HG03432 (cell line): ENCODE data around the gene TMPRSS7.

Experiments
- ATAC-seq: cut with Tn5 transposase; IDR thresholded peaks from one replicate; pipeline ENCODE4 v1.9.1; 2021; ENCODE audit warnings: mild to moderate bottlenecking, moderate library complexity; ENCODE audit not compliant: unreplicated experiment

TMPRSS7 gene, protein sequence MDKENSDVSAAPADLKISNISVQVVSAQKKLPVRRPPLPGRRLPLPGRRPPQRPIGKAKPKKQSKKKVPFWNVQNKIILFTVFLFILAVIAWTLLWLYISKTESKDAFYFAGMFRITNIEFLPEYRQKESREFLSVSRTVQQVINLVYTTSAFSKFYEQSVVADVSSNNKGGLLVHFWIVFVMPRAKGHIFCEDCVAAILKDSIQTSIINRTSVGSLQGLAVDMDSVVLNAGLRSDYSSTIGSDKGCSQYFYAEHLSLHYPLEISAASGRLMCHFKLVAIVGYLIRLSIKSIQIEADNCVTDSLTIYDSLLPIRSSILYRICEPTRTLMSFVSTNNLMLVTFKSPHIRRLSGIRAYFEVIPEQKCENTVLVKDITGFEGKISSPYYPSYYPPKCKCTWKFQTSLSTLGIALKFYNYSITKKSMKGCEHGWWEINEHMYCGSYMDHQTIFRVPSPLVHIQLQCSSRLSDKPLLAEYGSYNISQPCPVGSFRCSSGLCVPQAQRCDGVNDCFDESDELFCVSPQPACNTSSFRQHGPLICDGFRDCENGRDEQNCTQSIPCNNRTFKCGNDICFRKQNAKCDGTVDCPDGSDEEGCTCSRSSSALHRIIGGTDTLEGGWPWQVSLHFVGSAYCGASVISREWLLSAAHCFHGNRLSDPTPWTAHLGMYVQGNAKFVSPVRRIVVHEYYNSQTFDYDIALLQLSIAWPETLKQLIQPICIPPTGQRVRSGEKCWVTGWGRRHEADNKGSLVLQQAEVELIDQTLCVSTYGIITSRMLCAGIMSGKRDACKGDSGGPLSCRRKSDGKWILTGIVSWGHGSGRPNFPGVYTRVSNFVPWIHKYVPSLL

DNA sequence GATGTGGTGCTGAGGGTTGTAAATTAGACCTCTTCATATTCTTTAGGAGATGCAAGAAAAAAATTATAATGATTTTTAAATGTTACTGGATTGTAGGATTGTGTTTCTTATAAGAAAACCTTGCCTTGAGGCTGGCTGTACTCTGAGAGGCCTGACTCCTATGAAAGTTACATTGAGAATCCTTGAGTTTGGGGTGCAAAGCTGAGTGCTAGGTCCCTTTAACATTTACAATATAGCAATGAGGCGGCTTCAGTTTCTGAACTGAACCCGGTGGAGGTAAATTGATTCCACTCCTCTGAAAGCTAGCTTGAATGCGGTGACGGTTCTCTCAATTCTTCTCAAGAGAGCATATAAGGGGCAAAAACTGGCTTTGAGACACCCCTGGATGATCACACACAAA lies at the start of gene TMPRSS7:
TSS of gene TMPRSS7 (plus strand) at position 301 of the 400 bp plus-strand sequence. CDS start 110 bp downstream, outside the sequence.
- no peak for ATAC-seq

DNA sequence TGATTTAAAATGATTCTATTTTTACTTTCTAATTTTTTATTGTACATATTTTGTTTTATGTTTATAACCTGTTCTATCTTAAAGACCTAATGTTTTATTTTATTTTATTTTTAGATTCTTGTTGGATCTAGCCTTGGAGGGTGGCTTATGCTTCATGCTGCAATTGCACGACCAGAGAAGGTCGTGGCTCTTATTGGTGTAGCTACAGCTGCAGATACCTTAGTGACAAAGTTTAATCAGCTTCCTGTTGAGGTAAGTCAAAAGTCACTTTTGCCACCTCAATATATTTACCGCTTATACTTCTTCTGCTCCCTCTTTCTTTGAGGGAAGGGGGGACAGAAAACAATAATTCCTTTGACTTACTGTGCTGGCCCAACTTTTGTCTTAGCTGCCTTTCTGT lies 47.7 kb upstream of the TMPRSS7 start:
- ATAC-seq = no peak

DNA sequence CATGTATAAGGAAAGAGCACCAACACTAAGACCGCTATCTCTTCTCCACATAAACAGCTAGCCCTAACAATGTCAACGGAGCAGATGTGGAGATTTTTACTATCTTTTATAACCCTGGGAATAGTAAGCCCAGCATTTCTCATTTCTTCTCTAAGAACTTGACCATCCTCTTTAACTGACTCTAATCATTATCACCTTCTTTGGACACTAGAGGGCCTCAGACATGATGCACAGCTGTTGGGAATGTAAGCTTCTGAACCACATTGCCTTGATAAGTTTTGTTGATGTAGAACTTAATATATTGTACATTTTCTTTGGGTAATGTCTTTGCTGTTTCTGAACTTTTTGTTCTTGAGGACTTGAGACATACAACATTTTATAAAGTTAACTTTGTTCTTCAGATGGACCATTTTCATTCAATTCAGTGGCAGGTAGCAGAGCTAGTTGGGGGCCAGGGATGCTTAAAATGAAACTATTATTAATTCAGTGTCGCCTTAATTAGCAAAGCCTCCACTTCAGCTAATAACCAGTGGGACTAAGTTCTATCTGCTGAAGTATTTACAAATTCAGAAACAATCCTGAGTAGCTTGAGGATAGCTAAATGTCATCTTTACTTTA lies 45.4 kb upstream of the TMPRSS7 start:
- peak; percentile 92 for ATAC-seq

DNA sequence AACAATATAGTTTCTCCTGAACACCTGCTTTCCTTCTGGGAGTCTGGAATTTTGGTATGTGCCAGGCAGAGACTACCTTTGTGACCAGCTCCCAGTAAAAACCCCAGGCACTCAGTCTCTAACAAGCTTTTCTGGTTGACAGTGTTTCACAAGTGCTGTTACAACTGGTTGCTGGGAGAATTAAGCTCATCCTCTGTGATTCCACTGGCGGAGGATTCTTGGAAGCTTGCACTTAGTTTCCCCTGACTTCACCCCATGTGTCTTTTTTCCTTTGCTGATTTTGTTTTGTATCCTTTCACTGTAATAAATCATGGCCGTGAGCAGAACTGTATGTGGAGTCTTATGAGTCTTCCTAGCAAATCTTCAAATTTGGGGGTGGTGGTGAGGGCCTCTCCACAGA lies 41.5 kb upstream of the TMPRSS7 start:
- no peak for ATAC-seq

DNA sequence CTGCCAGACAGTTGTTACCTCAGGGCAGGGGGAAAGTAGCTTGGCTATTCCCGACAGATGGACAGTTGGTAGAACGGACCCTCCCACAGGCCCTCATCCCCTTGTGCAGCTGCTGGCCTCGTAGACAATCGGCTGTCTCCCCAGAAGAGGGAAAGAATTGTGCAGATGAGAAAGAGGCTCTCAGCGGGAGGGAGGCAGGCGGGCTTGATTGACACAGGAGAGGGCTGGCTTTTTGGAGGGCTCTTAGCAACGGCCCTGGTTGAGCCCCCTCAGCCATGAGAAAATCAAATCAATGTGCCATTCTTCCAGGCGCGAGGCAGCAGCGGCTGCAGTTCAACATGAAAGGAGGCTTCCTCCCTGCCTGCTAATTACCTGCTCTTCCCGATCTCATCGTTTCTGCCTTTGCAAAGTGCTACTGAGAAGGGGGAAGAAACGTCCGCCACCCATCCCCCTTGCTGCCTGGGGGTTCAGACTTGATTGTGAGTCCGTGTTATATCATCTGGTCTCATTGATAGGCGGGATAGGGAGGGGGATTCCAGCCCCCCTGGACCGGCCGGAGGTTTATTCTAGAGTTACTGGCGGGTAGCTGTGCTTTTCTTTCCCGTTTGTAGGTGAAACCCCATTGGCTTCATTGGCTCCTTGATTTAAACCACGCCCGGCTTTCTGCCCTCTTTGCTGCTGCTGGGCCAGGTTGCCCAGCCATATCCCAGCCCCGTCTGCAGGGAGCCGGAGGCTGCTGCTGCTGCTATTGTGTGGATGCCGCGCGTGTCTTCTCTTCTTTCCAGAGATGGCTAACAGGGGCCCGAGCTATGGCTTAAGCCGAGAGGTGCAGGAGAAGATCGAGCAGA lies 35.7 kb upstream of the TMPRSS7 start, which contains the start of gene TAGLN3:
TSS of gene TAGLN3 (plus strand) at position 287 of the 848 bp plus-strand sequence. CDS start at position 788, 501 bp downstream.
- peak; percentile 71 for ATAC-seq

DNA sequence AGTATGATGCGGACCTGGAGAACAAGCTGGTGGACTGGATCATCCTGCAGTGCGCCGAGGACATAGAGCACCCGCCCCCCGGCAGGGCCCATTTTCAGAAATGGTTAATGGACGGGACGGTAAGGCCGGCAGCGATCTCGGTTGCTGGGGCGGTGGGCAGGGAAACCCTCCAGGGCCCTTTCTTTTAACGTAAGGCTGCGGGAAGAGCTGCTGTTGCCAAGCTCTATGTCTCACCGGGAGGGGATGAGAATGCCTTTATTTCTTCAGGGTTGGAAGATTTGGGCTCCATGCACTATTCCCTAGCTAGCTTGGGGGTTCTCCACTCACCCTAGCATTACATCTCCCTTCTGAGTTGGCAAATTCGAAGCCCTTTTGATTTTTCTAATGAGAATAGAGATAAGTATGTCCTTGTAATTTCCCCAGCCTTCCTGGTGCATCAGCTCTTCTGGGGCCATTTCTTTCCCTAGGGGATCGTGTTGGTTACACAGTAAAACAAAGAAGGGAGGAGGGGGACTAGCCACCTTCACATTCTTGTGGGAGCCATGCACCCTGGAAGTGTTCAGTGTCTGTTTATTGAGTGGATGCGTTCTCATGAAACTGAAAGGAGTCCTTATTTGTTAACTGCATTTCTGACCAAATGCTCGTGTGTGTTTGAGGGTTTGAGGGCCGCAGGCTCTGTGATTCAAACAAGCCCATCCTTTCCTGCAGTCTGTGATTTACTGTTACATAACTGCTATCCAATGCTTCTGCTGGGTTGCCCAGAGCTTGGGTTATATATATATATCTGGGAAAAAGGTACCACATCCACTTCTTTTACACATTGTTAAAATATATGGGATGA lies 34.8 kb upstream of the TMPRSS7 start:
- ATAC-seq = peak; percentile 30

DNA sequence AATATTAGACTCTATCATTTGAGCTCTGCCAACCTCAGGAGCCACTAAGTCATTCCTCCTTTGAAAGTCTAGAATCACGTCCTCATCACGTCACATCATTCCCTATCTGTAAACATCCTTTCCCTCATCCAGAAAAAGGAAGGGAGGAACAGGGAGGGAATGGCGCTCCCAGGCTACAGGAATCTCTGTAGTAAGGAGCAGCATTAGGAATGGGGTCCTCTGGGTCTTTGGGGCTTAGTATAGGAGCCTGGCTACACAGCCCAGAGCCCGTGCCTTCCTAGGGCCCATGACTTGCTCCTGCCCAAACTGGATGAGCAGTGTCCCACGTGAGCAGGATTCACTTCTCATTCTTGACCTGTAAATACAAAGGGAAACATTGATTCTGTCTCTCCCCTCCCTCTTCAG lies 34.2 kb upstream of the TMPRSS7 start:
- no peak for ATAC-seq

DNA sequence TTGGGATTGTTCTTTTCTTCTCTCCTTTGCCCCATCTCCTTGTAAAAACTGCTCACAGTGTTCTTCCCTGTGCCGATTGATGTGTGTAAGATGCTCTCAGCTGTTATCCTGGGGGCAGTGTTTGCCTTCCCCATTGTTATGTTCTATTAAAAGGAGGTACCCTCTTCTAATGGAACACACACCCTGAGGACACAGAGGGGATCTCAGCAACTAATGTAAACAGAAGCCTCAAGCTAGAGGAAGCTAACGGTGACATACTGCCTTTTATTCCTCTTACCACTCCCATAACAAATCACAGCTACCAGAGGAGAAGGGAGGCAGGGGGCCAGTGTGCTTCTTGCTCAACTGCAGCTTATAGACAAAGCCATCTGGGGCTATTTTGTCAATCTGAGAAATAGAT lies 33.6 kb upstream of the TMPRSS7 start:
- no peak for ATAC-seq

DNA sequence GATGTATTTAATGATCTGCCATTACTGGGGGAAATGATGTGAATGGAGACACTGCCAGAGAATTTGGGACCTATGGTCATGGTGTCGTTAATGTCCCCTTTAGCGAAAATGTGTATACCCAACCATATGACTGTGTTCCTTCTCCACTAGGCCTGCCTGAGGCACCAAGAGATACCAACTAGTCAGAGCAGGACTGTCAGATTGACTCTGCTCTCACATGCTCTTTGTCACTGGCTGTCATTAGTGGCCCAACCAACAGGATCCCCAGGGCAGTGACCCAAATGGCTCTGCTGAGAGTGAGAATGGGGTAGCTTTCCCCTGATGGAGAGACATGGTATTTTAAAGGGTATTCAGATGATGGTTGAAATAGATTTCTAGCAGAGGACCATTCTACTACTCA lies 33.0 kb upstream of the TMPRSS7 start:
- no peak for ATAC-seq

DNA sequence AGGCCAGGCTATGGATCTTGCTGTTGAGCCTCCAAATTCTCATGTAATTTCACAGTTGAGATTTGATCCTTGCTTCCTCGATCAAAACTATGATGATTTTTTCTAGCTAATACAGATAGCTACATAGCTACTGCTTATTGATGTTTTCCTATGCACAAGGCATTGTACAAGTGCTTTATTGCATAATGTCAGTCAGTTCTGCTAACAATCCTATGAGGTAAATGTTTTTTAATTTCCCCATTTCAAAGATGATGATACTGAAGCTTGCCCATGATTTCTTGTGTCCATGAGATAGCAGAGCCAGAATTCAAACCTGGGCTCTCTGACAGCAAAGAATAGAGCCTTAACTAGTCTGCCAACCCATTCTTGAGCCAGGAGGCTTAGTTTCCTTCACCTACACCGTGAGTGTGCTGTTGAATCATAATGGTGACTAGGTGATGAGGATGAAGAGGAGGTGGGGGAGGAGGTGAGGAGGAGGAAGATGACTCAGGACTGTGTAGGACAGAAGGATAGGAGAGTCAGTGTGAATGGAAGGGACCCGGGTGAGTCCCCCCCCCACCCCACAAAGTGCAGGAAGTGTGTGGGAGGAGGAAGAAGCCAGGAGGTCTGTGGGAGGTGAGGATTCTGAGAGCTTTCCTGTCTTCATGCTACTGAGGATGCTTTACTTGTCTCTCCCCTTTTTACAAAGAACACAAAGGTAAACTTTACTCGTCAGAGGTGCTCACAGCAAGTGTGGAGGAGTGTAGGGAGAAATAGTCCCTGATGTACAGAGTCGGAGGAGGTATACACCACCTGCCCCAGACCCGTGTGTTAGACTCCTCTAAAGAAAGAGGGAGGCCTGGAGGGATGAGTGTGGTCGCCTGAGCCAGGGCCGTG lies 32.2 kb upstream of the TMPRSS7 start:
- no peak for ATAC-seq

DNA sequence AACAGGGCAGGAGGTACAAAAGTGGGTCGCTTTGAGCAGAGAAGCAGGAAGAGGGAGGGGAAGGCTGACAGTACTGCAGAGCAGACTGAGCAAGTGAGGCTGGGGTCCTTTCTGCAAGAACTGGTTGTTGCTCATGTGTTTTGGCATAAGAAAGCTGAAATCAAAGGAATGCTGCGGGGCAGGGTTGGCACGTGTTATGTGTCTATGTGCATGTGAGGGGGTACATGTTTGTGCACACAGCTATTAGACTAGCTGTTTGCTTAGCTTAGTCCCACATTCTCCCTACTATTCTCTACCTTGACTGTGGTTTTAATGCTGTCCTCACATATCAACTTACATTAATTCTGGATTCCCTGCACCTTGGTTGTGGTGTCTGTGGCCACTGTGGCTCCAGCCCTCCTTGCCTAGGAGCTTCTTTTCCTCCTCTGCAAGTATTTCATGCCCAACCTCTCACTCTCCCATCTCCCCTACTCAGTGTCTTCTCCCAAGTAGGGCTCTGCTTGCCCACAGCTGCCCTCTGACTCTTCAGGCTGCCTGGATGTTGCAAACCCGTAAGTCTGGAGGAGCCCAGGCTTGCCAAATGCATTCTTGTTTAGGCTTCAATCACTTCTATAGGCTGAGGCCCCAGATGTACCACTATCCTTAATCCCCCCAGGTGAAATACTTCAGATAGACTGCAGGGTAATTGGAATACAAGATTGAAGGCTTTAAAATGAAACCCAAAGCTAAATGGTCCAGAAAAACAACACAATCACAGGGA lies 31.0 kb upstream of the TMPRSS7 start:
- ATAC-seq = no peak

DNA sequence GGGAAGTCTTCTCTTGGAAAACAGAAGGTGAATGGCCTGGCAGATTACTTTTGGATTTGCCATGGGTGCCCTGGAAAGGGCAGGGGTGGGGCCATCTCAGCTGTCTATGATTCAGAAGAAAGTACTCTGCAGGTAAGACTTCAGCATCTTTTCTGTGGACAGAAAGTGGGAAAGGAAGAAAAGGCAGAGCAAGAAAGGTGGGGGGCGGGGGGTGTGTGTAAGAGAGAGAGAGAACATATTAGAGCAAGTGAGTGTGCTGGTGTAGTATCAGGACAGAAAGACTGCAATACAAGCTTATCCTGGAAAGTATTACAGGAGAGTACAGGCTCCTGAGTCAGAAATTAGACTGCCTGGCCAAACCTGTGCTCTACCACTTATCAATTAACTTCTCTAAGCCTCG lies 30.3 kb upstream of the TMPRSS7 start:
- ATAC-seq = no peak

DNA sequence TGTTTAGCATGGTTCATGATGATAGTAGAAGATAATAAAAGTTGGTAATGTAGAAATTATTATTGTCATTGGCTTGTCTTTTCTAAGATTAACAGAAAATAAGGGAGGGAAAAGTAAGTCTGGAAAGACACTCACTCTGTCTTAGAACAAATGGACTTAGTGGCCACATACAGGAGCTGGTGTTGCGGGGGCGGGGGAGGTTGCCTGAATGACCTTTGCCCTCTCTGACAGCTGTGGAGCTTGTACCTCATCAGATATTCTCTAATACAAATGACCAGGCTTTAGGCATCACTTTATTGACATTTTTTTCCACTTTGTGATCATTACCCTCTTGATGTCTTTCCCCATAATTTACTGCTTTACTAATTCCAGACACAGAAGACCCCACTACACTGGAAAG lies 29.9 kb upstream of the TMPRSS7 start:
- no peak for ATAC-seq

DNA sequence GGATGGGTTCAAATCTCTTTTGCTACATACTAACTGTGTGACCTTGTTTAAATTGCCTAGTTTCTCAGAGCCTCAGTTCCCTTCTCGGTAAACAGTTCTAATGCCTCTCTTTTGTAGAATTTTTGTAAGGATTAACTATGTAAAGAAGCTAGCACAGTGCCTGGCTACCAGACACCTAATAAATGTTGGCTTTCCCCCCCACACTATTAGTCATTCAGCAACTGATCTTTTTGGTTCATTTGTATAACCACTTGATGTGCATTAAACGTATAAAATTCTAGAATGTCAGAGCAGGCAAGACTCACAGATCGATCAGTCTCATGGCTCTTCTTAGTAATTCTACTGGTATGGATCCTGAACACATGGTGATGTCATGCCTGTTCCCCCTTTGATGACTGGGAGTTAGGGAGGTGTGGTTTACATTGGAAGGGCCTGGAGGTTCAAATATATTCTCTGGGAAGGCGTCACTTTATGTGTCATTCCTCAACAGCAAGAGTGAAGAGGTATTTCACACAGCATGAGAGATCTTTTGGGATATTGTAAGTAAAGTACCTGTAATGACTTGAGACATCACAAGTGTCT lies 29.4 kb upstream of the TMPRSS7 start:
- ATAC-seq = no peak

DNA sequence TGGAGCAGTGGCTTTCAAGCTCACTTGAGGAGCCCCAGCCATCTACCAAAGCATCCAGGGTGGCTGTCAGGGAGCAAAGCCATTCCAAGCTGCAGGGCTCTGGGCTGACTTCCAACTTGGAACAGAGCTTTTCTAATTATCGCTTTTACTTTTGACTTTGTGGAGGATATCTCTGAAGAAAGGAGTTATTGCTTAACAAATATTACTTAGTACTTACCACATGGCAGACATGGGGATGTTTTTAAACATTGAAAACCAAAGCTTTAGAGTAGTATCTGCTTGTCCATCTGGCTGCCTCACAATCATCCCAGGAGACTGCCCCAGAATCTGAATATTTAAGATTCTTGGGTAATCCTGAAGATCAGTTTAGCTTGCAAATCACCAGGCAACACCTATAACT lies 26.9 kb upstream of the TMPRSS7 start:
- ATAC-seq = no peak

DNA sequence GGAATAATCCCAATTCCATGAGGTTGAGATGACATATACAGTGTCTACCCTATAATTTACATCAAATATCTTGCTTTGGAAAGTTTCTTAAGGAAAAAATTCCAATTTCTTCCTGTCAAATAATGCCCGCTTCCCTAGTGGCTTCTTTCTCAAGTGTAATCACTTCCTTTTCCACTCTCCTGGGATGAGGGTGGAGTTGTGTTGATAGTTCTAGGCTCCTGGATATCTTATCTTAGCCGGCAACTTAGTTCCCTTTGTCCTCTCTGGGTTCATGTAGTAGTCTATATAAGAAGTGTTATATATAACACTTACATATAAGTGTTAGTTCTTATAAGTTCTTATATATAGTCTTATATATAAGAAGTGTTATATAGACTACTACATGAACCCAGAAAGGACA lies 24.9 kb upstream of the TMPRSS7 start:
- no peak for ATAC-seq

DNA sequence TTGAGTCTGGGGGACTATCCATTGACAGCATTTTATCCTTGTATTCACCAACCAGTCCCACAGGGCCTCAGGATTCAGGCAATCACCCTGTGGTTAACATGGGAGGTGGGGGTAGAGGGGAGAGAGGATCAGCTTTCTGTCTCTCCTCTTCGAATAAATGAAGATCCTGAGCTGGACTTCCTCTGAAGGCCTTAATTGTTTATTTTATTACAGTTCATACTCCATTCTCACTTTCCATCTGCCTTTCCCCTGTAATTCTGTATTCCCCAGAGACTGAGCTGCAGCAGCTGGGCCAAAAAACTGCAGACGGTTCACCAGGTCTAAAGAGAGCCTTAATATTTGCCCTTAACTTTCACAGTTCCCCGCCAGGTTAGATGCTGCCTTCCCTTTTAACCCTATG lies 23.9 kb upstream of the TMPRSS7 start:
- no peak for ATAC-seq
